GM15510 (cell line): ENCODE measurements around the gene PDZD2.

Experiments used
- POLR2A ChIP-seq: IDR thresholded peaks from 3 replicates; pipeline ENCODE4 v1.6.1; 2011; ENCODE audit warnings: borderline replicate concordance; ENCODE audit not compliant: insufficient read length; ENCODE audit errors: extremely low read depth

PDZD2 gene

GRCh38 chr5:32159328-32160072, 520.6 kb downstream of the PDZD2 start:
- TF ChIP-seq POLR2A, result no peak

GRCh38 chr5:32160228-32160627, 521.3 kb downstream of the PDZD2 start:
- TF ChIP-seq POLR2A, result no peak
